CD4-positive, alpha-beta memory T cell (primary cell): ENCODE data around the gene RERE. TPM values are rescaled to one million over a fixed set of nuclear protein-coding genes. Genes with fewer than 3 reads are reported as not detected.

ENCODE experiments used
- CTCF ChIA-PET: fragments of 350-600 bp; sonication (Branson Sonifier 250); formaldehyde crosslinking; loops from one replicate; lab custom pipeline; 2021; ENCODE audit warnings: inconsistent platforms; ENCODE audit not compliant: partially characterized antibody; lab: Charles Lee
- POLR2A ChIA-PET: fragments of 350-600 bp; sonication (Branson Sonifier 250); formaldehyde crosslinking; loops from one replicate; lab custom pipeline; 2021; ENCODE audit not compliant: partially characterized antibody; lab: Charles Lee
- DNase-seq, 5 donors: peaks; one replicate each; pipeline versions ENCODE4 v3.0.0 to v3.0.0-alpha.2; 2020 to 2022; ENCODE audit warnings: mixed read lengths in 1 of 5
- H3K27ac ChIP-seq: one replicate; pipeline ENCODE4 v1.7.0; 2013; ENCODE audit warnings: low read depth, low read length
- H3K27me3 ChIP-seq: 2 replicates; pipeline ENCODE4 v1.7.0; 2013; ENCODE audit warnings: mild to moderate bottlenecking, low read length, moderate library complexity; ENCODE audit not compliant: insufficient read depth
- H3K36me3 ChIP-seq: 2 replicates; pipeline ENCODE4 v1.7.0; 2013; ENCODE audit warnings: mild to moderate bottlenecking, low read length, moderate library complexity; ENCODE audit not compliant: insufficient read depth
- H3K4me1 ChIP-seq: 2 replicates; pipeline ENCODE4 v1.7.0; 2013; ENCODE audit warnings: mild to moderate bottlenecking, low read length, moderate library complexity; ENCODE audit not compliant: insufficient read depth
- H3K4me3 ChIP-seq, 2 donors: one replicate each; pipeline ENCODE4 v1.7.0; 2013; ENCODE audit warnings: low read length in 2 of 2, mild to moderate bottlenecking in 1 of 2
- H3K9me3 ChIP-seq, 2 donors: one replicate each; pipeline ENCODE4 v1.7.0; 2013; ENCODE audit warnings: low read length in 2 of 2, control low read depth in 1 of 2; ENCODE audit not compliant: control insufficient read depth in 1 of 2
- H3K27ac Mint-ChIP-seq, 7 donors: one replicate each; pipeline ENCODE4 v1.8.0; 2020 to 2021; ENCODE audit warnings: mixed read lengths in 7 of 7, mild to moderate bottlenecking in 6 of 7, inconsistent platforms in 3 of 7, moderate library complexity in 3 of 7
- H3K27me3 Mint-ChIP-seq, 2 donors: one replicate each; pipeline ENCODE4 v1.8.0; 2020 to 2021; ENCODE audit warnings: mixed read lengths in 2 of 2
- H3K36me3 Mint-ChIP-seq, 2 donors: one replicate each; pipeline ENCODE4 v1.8.0; 2020 to 2021; ENCODE audit warnings: mixed read lengths in 2 of 2, inconsistent platforms in 1 of 2, mild to moderate bottlenecking in 1 of 2
- H3K4me1 Mint-ChIP-seq, 4 donors: one replicate each; pipeline ENCODE4 v1.8.0; 2020 to 2021; ENCODE audit warnings: mixed read lengths in 4 of 4, mild to moderate bottlenecking in 1 of 4
- H3K4me3 Mint-ChIP-seq, 8 donors: one replicate each; pipeline ENCODE4 v1.8.0; 2020 to 2021; ENCODE audit warnings: mixed read lengths in 8 of 8, mild to moderate bottlenecking in 7 of 8, moderate library complexity in 6 of 8, inconsistent platforms in 3 of 8
- H3K9me3 Mint-ChIP-seq, 8 donors: one replicate each; pipeline ENCODE4 v1.8.0; 2020 to 2021; ENCODE audit warnings: mixed read lengths in 8 of 8, mild to moderate bottlenecking in 5 of 8, inconsistent platforms in 3 of 8, moderate library complexity in 1 of 8
- intact Hi-C: fragments of 100-400 bp; cut with micrococcal nuclease; formaldehyde crosslinking; loops from one replicate; pipeline ENCODE4 v1.15.1; 2023
- polyA plus RNA-seq, 2 donors: library from polyadenylated mRNA; unstranded; fragments of 300-500 nt; fragmentation: Illumina TruSeq; gene quantifications; one replicate each; pipeline ENCODE4 v1.2.3, GENCODE V29; 2021
- total RNA-seq, 2 experiments: library from RNA; stranded (reverse); gene quantifications; one replicate each; pipeline ENCODE4 v1.2.3, GENCODE V29; 2021

The RERE gene
- total and polyA plus RNA-seq, 4 experiments from 2014 or later, result 0.38 to 117 (median 60.3) TPM

GRCh38 chr1:8313231-8313630 lies 504.2 kb downstream of the RERE start:
- intact Hi-C loops, result loop anchor here (10.0 kb wide), 1 partner anchor 158 kb away; no protein-coding TSS in a partner anchor
- DNase-seq, result no peak
- no peak overlapping the region for H3K27ac Mint-ChIP-seq
- H3K27me3 Mint-ChIP-seq, result peaks cover 16 to 24% of the 10 kb centered on the region in 2 donors
- H3K36me3 Mint-ChIP-seq, result no peaks in the 10 kb centered on the region
- Histone ChIP-seq H3K27me3 (peaks cover 8% of the 10 kb centered on the region), H3K9me3 (no peaks in the 10 kb centered on the region), H3K36me3 (no peaks in the 10 kb centered on the region), H3K27ac (no peak overlapping the region), H3K4me1 (peaks cover 5% of the 10 kb centered on the region), H3K4me3 (no peak overlapping the region)
- H3K4me1 Mint-ChIP-seq, result peaks cover 2 to 24% (median 13%) of the 10 kb centered on the region in 4 donors
- peaks cover 0 to 10% (median 0%) of the 10 kb centered on the region in 8 donors for H3K9me3 Mint-ChIP-seq
- ChIA-PET CTCF (interaction anchor here (1.5 to 9.9 kb wide), 5 partner anchors 10 to 298 kb away, joined by 5 to 147 read pairs (median 32); partner anchors contain the start of gene ERRFI1), POLR2A (no interaction called here)
- no peak overlapping the region for H3K4me3 Mint-ChIP-seq

GRCh38 chr1:8312235-8313218 lies 504.9 kb downstream of the RERE start:
- ChIA-PET CTCF (interaction anchor here (1.4 to 9.9 kb wide), 5 partner anchors 9 to 297 kb away, joined by 4 to 147 read pairs (median 10); no protein-coding TSS in a partner anchor), POLR2A (no interaction called here)
- no peak overlapping the region for H3K27ac ChIP-seq
- Mint-ChIP-seq H3K4me1 (peaks cover 2 to 21% (median 12%) of the 10 kb centered on the region in 4 donors), H3K27ac (no peak overlapping the region), H3K4me3 (no peak overlapping the region), H3K27me3 (peaks cover 16 to 24% of the 10 kb centered on the region in 2 donors), H3K36me3 (no peaks in the 10 kb centered on the region), H3K9me3 (peaks cover 0 to 10% (median 0%) of the 10 kb centered on the region in 8 donors)
- peaks cover 8% of the 10 kb centered on the region for H3K27me3 ChIP-seq
- no peaks in the 10 kb centered on the region for H3K9me3 ChIP-seq
- DNase-seq, result no peak
- H3K36me3 ChIP-seq, result no peaks in the 10 kb centered on the region
- intact Hi-C loops, result loop anchor here (10.0 kb wide), 1 partner anchor 158 kb away; no protein-coding TSS in a partner anchor
- peaks cover under 1% of the 10 kb centered on the region for H3K4me1 ChIP-seq
- no peak overlapping the region for H3K4me3 ChIP-seq

- intact Hi-C loops, result loop anchor here (10.0 kb wide), 1 partner anchor 156 kb away; no protein-coding TSS in a partner anchor
- no peak overlapping the region for H3K27ac Mint-ChIP-seq
- no peak overlapping the region for H3K4me3 ChIP-seq
- CTCF ChIA-PET, result interaction anchor here (1.4 to 9.9 kb wide), 3 partner anchors 279 to 296 kb away, joined by 4 to 147 read pairs (median 10); no protein-coding TSS in a partner anchor
- H3K9me3 Mint-ChIP-seq, result peaks cover 0 to 10% (median 0%) of the 10 kb centered on the region in 8 donors
- H3K36me3 ChIP-seq, result no peaks in the 10 kb centered on the region
- no peak overlapping the region for H3K27ac ChIP-seq
- no peaks in the 10 kb centered on the region for H3K9me3 ChIP-seq
- peaks cover 8% of the 10 kb centered on the region for H3K27me3 ChIP-seq
- no peak overlapping the region for H3K4me3 Mint-ChIP-seq
- H3K27me3 Mint-ChIP-seq, result peaks cover 15 to 19% of the 10 kb centered on the region in 2 donors
- peaks cover 2 to 17% (median 8%) of the 10 kb centered on the region in 4 donors for H3K4me1 Mint-ChIP-seq
- no peaks in the 10 kb centered on the region for H3K4me1 ChIP-seq
- no peaks in the 10 kb centered on the region for H3K36me3 Mint-ChIP-seq
- no peak for DNase-seq
- POLR2A ChIA-PET, result no interaction called here
Observed at GRCh38 chr1:8311068-8311718, 506.2 kb downstream of the RERE start.

- Histone ChIP-seq H3K27me3 (no peaks in the 10 kb centered on the region), H3K9me3 (no peaks in the 10 kb centered on the region), H3K4me1 (no peaks in the 10 kb centered on the region), H3K36me3 (no peaks in the 10 kb centered on the region), H3K27ac (no peak overlapping the region), H3K4me3 (no peak overlapping the region)
- intact Hi-C loops, result no loop called here
- peaks cover 0 to 5% of the 10 kb centered on the region in 2 donors for H3K27me3 Mint-ChIP-seq
- H3K4me3 Mint-ChIP-seq, result no peak overlapping the region
- peaks cover 0 to 10% (median 0%) of the 10 kb centered on the region in 8 donors for H3K9me3 Mint-ChIP-seq
- peaks cover 0 to 2% (median 0%) of the 10 kb centered on the region in 4 donors for H3K4me1 Mint-ChIP-seq
- no peak overlapping the region for H3K27ac Mint-ChIP-seq
- POLR2A ChIA-PET, result no interaction called here
- H3K36me3 Mint-ChIP-seq, result no peaks in the 10 kb centered on the region
- CTCF ChIA-PET, result interaction anchor here (0.9 to 2.2 kb wide), 2 partner anchors 277 to 293 kb away, joined by 3 to 5 read pairs; no protein-coding TSS in a partner anchor
- DNase-seq, result no peak
Observed at GRCh38 chr1:8307628-8308027, 509.8 kb downstream of the RERE start.

GRCh38 chr1:8303876-8304275 lies 513.6 kb downstream of the RERE start:
- H3K27ac Mint-ChIP-seq, result no peak overlapping the region
- no peak overlapping the region for H3K4me3 Mint-ChIP-seq
- Histone ChIP-seq H3K27me3 (no peaks in the 10 kb centered on the region), H3K4me3 (no peak overlapping the region), H3K9me3 (no peaks in the 10 kb centered on the region), H3K27ac (no peak overlapping the region), H3K4me1 (no peaks in the 10 kb centered on the region), H3K36me3 (no peaks in the 10 kb centered on the region)
- no peaks in the 10 kb centered on the region for H3K9me3 Mint-ChIP-seq
- ChIA-PET POLR2A (no interaction called here), CTCF (no interaction called here)
- H3K36me3 Mint-ChIP-seq, result no peaks in the 10 kb centered on the region
- peaks cover 0 to 4% of the 10 kb centered on the region in 2 donors for H3K27me3 Mint-ChIP-seq
- H3K4me1 Mint-ChIP-seq, result no peaks in the 10 kb centered on the region
- intact Hi-C loops, result no loop called here
- DNase-seq, result no peak

- H3K27ac Mint-ChIP-seq, result no peak overlapping the region
- no peaks in the 10 kb centered on the region for H3K9me3 Mint-ChIP-seq
Observed at GRCh38 chr1:8303141-8303540, 514.3 kb downstream of the RERE start.

More at GRCh38 chr1:8303141-8303540, 514.3 kb downstream of the RERE start:
- POLR2A ChIA-PET, result no interaction called here
- CTCF ChIA-PET, result interaction anchor here (1.0 kb wide), 2 partner anchors 11 to 272 kb away, joined by 3 to 5 read pairs; no protein-coding TSS in a partner anchor
- Mint-ChIP-seq H3K4me3 (no peak overlapping the region), H3K27me3 (peaks cover 0 to 7% of the 10 kb centered on the region in 2 donors), H3K4me1 (no peaks in the 10 kb centered on the region), H3K36me3 (no peaks in the 10 kb centered on the region)
- no peak overlapping the region for H3K27ac ChIP-seq
- H3K27me3 ChIP-seq, result no peaks in the 10 kb centered on the region
- no peaks in the 10 kb centered on the region for H3K4me1 ChIP-seq
- intact Hi-C loops, result no loop called here
- no peak overlapping the region for H3K4me3 ChIP-seq
- no peak for DNase-seq
- no peaks in the 10 kb centered on the region for H3K36me3 ChIP-seq
- no peaks in the 10 kb centered on the region for H3K9me3 ChIP-seq
